Thoracic aorta (tissue), 2 donors: Measurements from ENCODE around the gene TULP4. TPM values are rescaled to one million over a fixed set of nuclear protein-coding genes. Genes with fewer than 3 reads are reported as not detected.
"Not testable (repeated sequence)": the region's sequence is repeated elsewhere in the genome, so short reads cannot be mapped to it uniquely, and the experiment has no call there.

ENCODE experiments used
- ATAC-seq: fragments of 150-250 bp; one replicate; pipeline ENCODE4 v1.8.0; 2017; ENCODE audit warnings: low read depth; ENCODE audit not compliant: insufficient number of reproducible peaks, low FRiP score
- DNase-seq: peaks from one replicate; pipeline ENCODE4 v3.0.0-alpha.2; 2020; ENCODE audit warnings: low spot score
- H3K27ac ChIP-seq, 2 donors: fragments of 200-600 bp; sonication (generic); 1 replicate in 1 of 2; 2 replicates in 1 of 2; pipeline ENCODE4 v1.5.1; 2016; ENCODE audit warnings: mild to moderate bottlenecking in 2 of 2, moderate library complexity in 2 of 2
- H3K27me3 ChIP-seq: fragments of 200-600 bp; sonication (generic); replicated peaks from 2 replicates; pipeline ENCODE4 v1.6.0; 2016; ENCODE audit warnings: mild to moderate bottlenecking; ENCODE audit not compliant: insufficient read depth
- H3K36me3 ChIP-seq: fragments of 200-600 bp; sonication (generic); one replicate; pipeline ENCODE4 v1.5.1; 2016
- H3K4me1 ChIP-seq, 2 donors: fragments of 200-600 bp; sonication (generic); 1 replicate in 1 of 2; 2 replicates in 1 of 2; pipeline versions ENCODE4 v1.5.1 to v1.6.0; 2016; ENCODE audit warnings: low read depth in 2 of 2, mild to moderate bottlenecking in 1 of 2; ENCODE audit not compliant: control insufficient read depth in 1 of 2
- H3K4me3 ChIP-seq: fragments of 200-600 bp; sonication (generic); 2 replicates; pipeline ENCODE4 v1.5.1; 2016; ENCODE audit warnings: mild to moderate bottlenecking
- H3K9me3 ChIP-seq: fragments of 200-600 bp; sonication (generic); 2 replicates; pipeline ENCODE4 v1.5.1; 2016
- CTCF ChIP-seq: fragments of 200-600 bp; sonication (generic); IDR thresholded peaks from one replicate; pipeline ENCODE4 v1.5.1; 2019; ENCODE audit warnings: antibody characterized with exemption
- total RNA-seq, 2 donors: library from RNA; depleted of rRNA; stranded (reverse); fragments of >200 nt; gene quantifications; one replicate each; pipeline versions ENCODE4 v1.1.0 to v1.2.3, GENCODE V29; 2016

TULP4 gene
- total RNA-seq, 2 donors from 2014 or later, result 75.5 to 189 TPM

- not testable (repeated sequence) for ATAC-seq, DNase-seq, H3K4me3 ChIP-seq, H3K27me3 ChIP-seq, H3K36me3 ChIP-seq, H3K27ac ChIP-seq, H3K4me1 ChIP-seq, H3K9me3 ChIP-seq
These were observed 11.7 kb upstream of the TULP4 start for GRCh38 chr6:158300306-158301143.

GRCh38 chr6:158301561-158301960, 10.7 kb upstream of the TULP4 start:
- not testable (repeated sequence) for H3K36me3 ChIP-seq, H3K9me3 ChIP-seq, H3K27me3 ChIP-seq, DNase-seq, H3K4me1 ChIP-seq, H3K27ac ChIP-seq, H3K4me3 ChIP-seq, ATAC-seq

- H3K27me3 ChIP-seq, H3K4me3 ChIP-seq, DNase-seq, H3K9me3 ChIP-seq, H3K4me1 ChIP-seq, H3K36me3 ChIP-seq, H3K27ac ChIP-seq, ATAC-seq: not testable (repeated sequence)
These were observed 10.0 kb upstream of the TULP4 start for GRCh38 chr6:158302195-158302796.

- ATAC-seq, result no peak
These were observed 9.0 kb upstream of the TULP4 start for GRCh38 chr6:158303210-158303731.

GRCh38 chr6:158304254-158304653, 8.0 kb upstream of the TULP4 start:
- no peak for TF ChIP-seq CTCF
- no peak overlapping the region for H3K27ac ChIP-seq
- DNase-seq, result no peak

More at GRCh38 chr6:158303210-158303731, 9.0 kb upstream of the TULP4 start:
- Histone ChIP-seq H3K9me3 (no peaks in the 10 kb centered on the region), H3K27ac (no peak overlapping the region), H3K4me1 (no peaks in the 10 kb centered on the region), H3K4me3 (no peak overlapping the region), H3K36me3 (no peaks in the 10 kb centered on the region), H3K27me3 (no peaks in the 10 kb centered on the region)
- no peak for DNase-seq
- TF ChIP-seq CTCF, result no peak

GRCh38 chr6:158309814-158310213, 2.5 kb upstream of the TULP4 start:
- Histone ChIP-seq H3K36me3 (peaks cover 10% of the 10 kb centered on the region), H3K27ac (no peak overlapping the region), H3K4me3 (no peak overlapping the region), H3K4me1 (no peaks in the 10 kb centered on the region), H3K27me3 (no peaks in the 10 kb centered on the region), H3K9me3 (no peaks in the 10 kb centered on the region)
- DNase-seq (no peak), ATAC-seq (no peak)
- TF ChIP-seq CTCF, result no peak

More at GRCh38 chr6:158304254-158304653, 8.0 kb upstream of the TULP4 start:
- no peak for ATAC-seq
- Histone ChIP-seq H3K9me3 (no peaks in the 10 kb centered on the region), H3K36me3 (no peaks in the 10 kb centered on the region), H3K4me3 (no peak overlapping the region), H3K4me1 (no peaks in the 10 kb centered on the region), H3K27me3 (no peaks in the 10 kb centered on the region)
